Measurements from ENCODE around the gene HSP90AB1.

Gene HSP90AB1

DNA sequence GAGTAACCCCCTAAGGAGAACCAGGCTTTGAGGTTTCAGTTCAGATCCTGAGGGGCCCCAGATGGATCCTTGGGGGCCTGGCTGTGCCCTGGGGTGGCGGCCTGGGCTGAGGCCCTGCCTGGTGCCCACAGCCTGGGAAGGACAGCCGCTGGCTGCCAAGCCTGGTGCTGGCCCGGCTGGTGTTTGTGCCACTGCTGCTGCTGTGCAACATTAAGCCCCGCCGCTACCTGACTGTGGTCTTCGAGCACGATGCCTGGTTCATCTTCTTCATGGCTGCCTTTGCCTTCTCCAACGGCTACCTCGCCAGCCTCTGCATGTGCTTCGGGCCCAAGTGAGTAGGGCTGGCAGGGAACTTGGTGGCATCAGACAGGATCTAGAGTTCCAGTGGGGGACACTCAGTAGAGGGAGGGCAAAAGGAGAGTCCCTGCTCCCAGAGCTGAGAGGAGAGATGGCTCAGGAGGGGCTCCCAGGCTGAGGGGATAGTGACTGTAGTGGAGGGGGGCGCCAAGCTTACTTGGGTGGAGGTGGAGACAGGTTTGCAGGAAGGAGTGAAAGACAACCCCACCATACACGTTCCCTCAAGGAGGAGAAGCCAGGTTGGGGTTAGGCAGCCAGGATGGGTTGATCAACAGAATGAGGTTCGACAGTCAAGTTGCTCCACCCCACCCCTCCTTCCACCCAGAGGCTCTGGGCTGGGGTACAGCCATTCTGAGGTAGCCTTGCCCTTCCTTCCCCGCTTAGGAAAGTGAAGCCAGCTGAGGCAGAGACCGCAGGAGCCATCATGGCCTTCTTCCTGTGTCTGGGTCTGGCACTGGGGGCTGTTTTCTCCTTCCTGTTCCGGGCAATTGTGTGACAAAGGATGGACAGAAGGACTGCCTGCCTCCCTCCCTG is 14.0 kb upstream of the HSP90AB1 start:
- DNase-seq (ENCODE audit: low spot score): no peak
- TF ChIP-seq, protein P1, sequence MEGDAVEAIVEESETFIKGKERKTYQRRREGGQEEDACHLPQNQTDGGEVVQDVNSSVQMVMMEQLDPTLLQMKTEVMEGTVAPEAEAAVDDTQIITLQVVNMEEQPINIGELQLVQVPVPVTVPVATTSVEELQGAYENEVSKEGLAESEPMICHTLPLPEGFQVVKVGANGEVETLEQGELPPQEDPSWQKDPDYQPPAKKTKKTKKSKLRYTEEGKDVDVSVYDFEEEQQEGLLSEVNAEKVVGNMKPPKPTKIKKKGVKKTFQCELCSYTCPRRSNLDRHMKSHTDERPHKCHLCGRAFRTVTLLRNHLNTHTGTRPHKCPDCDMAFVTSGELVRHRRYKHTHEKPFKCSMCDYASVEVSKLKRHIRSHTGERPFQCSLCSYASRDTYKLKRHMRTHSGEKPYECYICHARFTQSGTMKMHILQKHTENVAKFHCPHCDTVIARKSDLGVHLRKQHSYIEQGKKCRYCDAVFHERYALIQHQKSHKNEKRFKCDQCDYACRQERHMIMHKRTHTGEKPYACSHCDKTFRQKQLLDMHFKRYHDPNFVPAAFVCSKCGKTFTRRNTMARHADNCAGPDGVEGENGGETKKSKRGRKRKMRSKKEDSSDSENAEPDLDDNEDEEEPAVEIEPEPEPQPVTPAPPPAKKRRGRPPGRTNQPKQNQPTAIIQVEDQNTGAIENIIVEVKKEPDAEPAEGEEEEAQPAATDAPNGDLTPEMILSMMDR (IDR thresholded peaks at IDR 0.05; ENCODE audit: extremely low read depth, missing control alignments): no peak

DNA sequence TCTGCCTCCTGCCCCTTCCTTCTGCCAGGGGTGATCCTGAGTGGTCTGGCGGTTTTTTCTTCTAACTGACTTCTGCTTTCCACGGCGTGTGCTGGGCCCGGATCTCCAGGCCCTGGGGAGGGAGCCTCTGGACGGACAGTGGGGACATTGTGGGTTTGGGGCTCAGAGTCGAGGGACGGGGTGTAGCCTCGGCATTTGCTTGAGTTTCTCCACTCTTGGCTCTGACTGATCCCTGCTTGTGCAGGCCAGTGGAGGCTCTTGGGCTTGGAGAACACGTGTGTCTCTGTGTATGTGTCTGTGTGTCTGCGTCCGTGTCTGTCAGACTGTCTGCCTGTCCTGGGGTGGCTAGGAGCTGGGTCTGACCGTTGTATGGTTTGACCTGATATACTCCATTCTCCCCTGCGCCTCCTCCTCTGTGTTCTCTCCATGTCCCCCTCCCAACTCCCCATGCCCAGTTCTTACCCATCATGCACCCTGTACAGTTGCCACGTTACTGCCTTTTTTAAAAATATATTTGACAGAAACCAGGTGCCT is 13.3 kb upstream of the HSP90AB1 start:
- TF ChIP-seq, protein P1 (IDR thresholded peaks at IDR 0.05; ENCODE audit: extremely low read depth, missing control alignments): no peak
- DNase-seq (ENCODE audit: low spot score): peak; percentile 5

DNA sequence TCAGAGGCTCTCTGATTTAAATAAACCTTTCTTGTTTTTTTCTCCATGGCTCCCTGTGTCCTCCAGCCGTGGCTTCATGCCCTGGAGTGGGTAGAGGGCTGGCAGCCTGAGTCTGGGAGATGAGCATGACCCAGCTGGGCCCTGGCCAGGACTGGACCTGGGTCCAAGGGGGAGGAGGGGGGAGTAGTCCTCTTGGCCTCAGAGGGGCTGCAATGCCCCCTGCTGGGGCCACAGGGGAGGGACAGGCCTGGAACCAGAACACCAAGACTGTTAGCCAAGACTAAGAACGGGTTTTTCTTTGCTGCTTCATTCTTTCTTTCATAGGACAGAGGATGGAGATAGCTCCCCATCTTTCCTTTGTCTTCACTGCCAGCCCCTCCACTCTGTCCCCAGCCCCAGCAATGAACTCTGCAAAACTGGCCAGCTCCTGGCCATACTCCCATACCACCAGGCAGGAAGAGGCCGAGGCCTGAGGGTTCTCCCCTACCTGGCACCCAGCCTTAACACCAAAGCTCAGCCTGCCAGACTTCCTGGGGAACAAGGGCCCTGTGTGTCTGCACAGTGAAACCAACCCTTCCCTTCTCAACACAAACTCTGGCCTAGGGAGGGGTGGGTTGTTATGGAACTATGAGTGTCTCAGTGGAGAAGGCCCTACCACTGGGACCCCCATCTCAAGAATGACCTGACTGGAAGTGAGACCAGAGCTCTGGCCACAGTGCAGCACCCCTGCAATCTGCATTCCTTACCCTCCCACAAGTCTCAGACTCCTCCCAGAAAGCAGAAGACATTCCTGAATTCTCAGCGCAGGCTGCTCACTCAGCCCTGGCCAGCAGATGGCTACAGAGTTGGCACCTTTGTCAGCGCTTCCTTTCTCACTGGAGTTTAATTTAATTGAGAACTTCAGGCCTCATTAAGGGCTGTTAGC is 12.5 kb upstream of the HSP90AB1 start:
- peak; percentile 74 for DNase-seq (ENCODE audit: low spot score)
- TF ChIP-seq, protein P1 (IDR thresholded peaks at IDR 0.05; ENCODE audit: extremely low read depth, missing control alignments): peak; percentile 63

DNA sequence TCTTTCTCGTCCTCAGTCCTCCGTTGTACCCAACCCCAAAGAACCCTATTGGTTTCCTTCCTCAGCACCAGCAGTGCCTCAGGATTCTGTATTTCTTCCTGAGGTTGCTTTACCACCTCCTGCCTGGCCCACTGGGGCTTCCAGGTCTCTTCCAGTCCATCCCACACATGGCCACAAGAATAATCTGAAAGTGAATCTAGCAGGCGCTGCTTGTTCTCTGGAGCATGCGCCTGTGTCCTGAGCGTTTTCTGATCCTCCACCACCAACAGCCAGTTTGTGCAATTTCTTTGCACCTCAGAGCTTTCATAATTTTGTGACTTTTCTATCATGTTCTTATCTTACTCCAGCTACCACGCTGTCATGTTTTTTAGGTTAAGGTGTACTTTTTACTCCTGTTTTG is 11.6 kb upstream of the HSP90AB1 start:
- no peak for DNase-seq (ENCODE audit: low spot score)
- TF ChIP-seq, protein P1 (IDR thresholded peaks at IDR 0.05; ENCODE audit: extremely low read depth, missing control alignments): no peak

DNA sequence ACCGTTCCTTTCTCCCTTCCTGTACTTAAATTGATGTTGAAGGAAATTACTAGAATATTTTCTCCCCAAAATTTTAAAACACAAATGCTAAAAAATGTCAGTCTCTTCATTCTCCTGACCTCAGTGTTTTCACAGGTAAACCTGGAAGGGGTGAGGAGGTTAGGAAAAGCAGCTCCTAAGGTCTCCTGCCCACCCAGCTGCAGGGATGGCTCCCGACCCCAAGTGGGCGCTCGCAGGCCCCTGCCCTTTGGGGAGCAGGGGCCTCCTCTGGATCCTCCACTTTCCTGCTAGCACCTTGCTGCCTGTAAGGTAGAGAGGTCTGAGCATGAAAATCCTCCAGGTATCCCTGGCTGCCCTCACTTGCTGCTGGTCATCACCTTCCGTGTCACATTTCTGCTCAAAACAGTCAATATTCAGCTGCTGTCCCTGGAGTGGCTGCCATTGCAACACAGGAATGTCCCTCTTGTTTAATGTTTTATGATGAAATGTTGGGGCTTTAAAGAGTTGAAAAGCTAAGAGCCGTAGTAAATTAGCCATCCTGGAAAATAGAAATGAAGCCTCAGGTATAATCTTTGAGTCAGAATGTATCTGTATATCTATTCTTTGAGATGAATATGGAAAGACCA is 10.9 kb upstream of the HSP90AB1 start:
- TF ChIP-seq, protein P1 (IDR thresholded peaks at IDR 0.05; ENCODE audit: extremely low read depth, missing control alignments): no peak
- no peak for DNase-seq (ENCODE audit: low spot score)

DNA sequence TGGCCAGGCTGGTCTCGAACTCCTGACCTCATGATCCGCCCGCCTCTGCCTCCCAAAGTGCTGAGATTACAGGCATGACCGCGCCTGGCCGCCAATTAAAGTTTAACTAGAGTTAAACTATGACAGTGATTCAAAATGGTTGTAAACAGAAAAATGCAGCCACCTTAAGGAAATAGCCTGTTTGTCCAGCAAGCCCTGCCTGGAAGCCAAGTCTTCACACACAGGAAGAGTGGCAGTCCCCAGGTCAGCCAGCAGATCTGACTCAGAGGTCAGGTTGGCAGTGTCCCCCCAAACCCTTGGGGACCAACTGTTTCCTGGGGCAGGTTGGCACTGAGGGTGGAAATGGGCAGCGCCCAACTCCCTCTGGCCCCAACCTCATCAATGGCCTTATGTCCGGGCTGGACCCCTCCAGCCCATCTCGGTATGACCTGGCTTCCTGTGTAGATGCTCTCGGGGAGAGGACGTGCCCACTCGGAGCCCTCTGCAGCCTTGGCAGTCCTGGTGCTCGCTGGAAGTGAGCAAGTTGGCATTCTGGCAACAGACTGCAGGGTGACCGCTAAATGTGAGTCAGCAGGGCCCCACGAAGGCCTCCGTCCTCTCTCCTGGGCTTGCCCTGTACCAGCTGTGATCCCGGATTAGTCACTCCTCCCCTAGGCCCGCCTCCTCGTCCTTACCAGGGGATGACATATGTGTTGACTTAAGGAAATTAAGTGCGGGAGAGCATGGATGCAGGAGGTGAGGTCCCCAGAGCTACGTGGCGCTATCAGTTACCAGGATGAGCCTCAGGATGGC is 9.7 kb upstream of the HSP90AB1 start:
- TF ChIP-seq, protein P1 (IDR thresholded peaks at IDR 0.05; ENCODE audit: extremely low read depth, missing control alignments): no peak
- peak; percentile 78 for DNase-seq (ENCODE audit: low spot score)
